H1 (cell line): Measurements from ENCODE around the gene KIF26A. TPM values are rescaled to one million over a fixed set of nuclear protein-coding genes. Genes with fewer than 3 reads are reported as not detected.

Source experiments
- CTCF ChIA-PET: fragments of 300-600 bp; sonication (Branson Sonifier 250); formaldehyde crosslinking; loops from one replicate; lab custom pipeline; 2021; ENCODE audit not compliant: partially characterized antibody; lab: Charles Lee
- POLR2A ChIA-PET: fragments of 300-600 bp; sonication (Branson Sonifier 250); formaldehyde crosslinking; loops from one replicate; lab custom pipeline; 2021; ENCODE audit warnings: inconsistent platforms; ENCODE audit not compliant: partially characterized antibody; lab: Charles Lee
- DNase-seq, 2 experiments: peaks; one replicate each; pipeline versions ENCODE4 v3.0.0 to v3.0.0-alpha.2; 2010 to 2022; ENCODE audit warnings: low spot score in 2 of 2, low read depth in 1 of 2, mixed read lengths in 1 of 2
- FAIRE-seq: peaks from 2 replicates; lab custom pipeline; 2011; peaks lifted over from hg19 to GRCh38; lab: Jason Lieb, UNC
- H2AFZ ChIP-seq: 2 replicates; pipeline ENCODE4 v1.8.1; 2012; ENCODE audit warnings: low read length, inconsistent platforms
- H2AK5ac ChIP-seq: 2 replicates; pipeline ENCODE4 v1.6.1; 2013; ENCODE audit warnings: low read depth, low read length
- H2BK120ac ChIP-seq: replicated peaks from 2 replicates; pipeline ENCODE3; 2013; ENCODE audit warnings: low read depth, low read length, inconsistent platforms
- H2BK12ac ChIP-seq: 2 replicates; pipeline ENCODE4 v1.6.1; 2013; ENCODE audit warnings: low read depth, low read length
- H2BK15ac ChIP-seq: 2 replicates; pipeline ENCODE4 v1.6.1; 2013; ENCODE audit warnings: low read length
- H2BK20ac ChIP-seq: 2 replicates; pipeline ENCODE4 v1.6.1; 2013; ENCODE audit warnings: low read length
- H2BK5ac ChIP-seq: 2 replicates; pipeline ENCODE4 v1.6.1; 2013; ENCODE audit warnings: low read depth, low read length
- H3K14ac ChIP-seq: 2 replicates; pipeline ENCODE4 v1.6.1; 2013; ENCODE audit warnings: inconsistent platforms; ENCODE audit not compliant: insufficient read length
- H3K18ac ChIP-seq: 2 replicates; pipeline ENCODE4 v1.6.1; 2013; ENCODE audit warnings: low read length; ENCODE audit errors: extremely low read depth
- H3K23ac ChIP-seq: 2 replicates; pipeline ENCODE4 v1.6.1; 2013; ENCODE audit warnings: inconsistent platforms; ENCODE audit not compliant: insufficient read length
- H3K23me2 ChIP-seq: 2 replicates; pipeline ENCODE4 v1.6.1; 2013; ENCODE audit warnings: low read depth, low read length
- H3K27ac ChIP-seq: 2 replicates; pipeline ENCODE4 v1.6.1; 2011; ENCODE audit warnings: low read depth, low read length, inconsistent platforms
- H3K27me3 ChIP-seq, 4 experiments: replicated peaks in 1 of 4; 1 replicate in 1 of 4; 2 replicates in 3 of 4; pipeline versions ENCODE4 v1.6.1 to v1.8.1; 2011 to 2013; ENCODE audit warnings: low read length in 3 of 4, mild to moderate bottlenecking in 3 of 4, inconsistent platforms in 2 of 4, mixed read lengths in 2 of 4, moderate library complexity in 1 of 4; ENCODE audit not compliant: control insufficient read depth in 3 of 4, insufficient read depth in 3 of 4; ENCODE audit errors: extremely low read depth in 1 of 4
- H3K36me3 ChIP-seq, 4 experiments: 2 replicates each; pipeline versions ENCODE4 v1.6.1 to v1.8.1; 2011 to 2013; ENCODE audit warnings: mild to moderate bottlenecking in 4 of 4, low read length in 3 of 4, moderate library complexity in 2 of 4, control low read depth in 1 of 4, inconsistent platforms in 1 of 4; ENCODE audit not compliant: insufficient read depth in 4 of 4, control insufficient read depth in 2 of 4
- H3K4ac ChIP-seq: replicated peaks from 2 replicates; pipeline ENCODE3; 2013; ENCODE audit warnings: low read length, low read depth, mixed read lengths, inconsistent platforms; ENCODE audit not compliant: insufficient read length
- H3K4me1 ChIP-seq, 4 experiments: replicated peaks in 1 of 4; 1 replicate in 1 of 4; 2 replicates in 3 of 4; pipeline versions ENCODE4 v1.6.1 to v1.8.1; 2011 to 2013; ENCODE audit warnings: low read length in 3 of 4, inconsistent platforms in 2 of 4, mixed read lengths in 1 of 4; ENCODE audit not compliant: insufficient read depth in 4 of 4, control insufficient read depth in 3 of 4
- H3K4me2 ChIP-seq, 2 experiments: 2 replicates each; pipeline versions ENCODE4 v1.6.1 to v1.8.1; 2011 to 2013; ENCODE audit warnings: low read depth in 2 of 2, low read length in 2 of 2, control low read depth in 1 of 2, inconsistent platforms in 1 of 2, mild to moderate bottlenecking in 1 of 2; ENCODE audit not compliant: insufficient read depth in 1 of 2
- H3K4me3 ChIP-seq, 4 experiments: fragments of 200-600, 300-600 bp in 1 of 4; sonication (generic), shearing (Covaris generic), sonication (Bioruptor Twin) in 1 of 4; 2 replicates each; pipeline versions ENCODE4 v1.5.1 to v1.8.1; 2011 to 2016; ENCODE audit warnings: low read length in 4 of 4, low read depth in 3 of 4, control low read depth in 2 of 4, inconsistent platforms in 2 of 4, mild to moderate bottlenecking in 2 of 4, mixed read lengths in 1 of 4, moderate library complexity in 1 of 4; ENCODE audit not compliant: insufficient read depth in 2 of 4; ENCODE audit errors: extremely low read depth in 1 of 4
- H3K56ac ChIP-seq: replicated peaks from 2 replicates; pipeline ENCODE3; 2013; ENCODE audit warnings: low read depth, mild to moderate bottlenecking, mixed read lengths, low read length, inconsistent platforms; ENCODE audit not compliant: insufficient read length
- H3K79me1 ChIP-seq: 2 replicates; pipeline ENCODE4 v1.6.1; 2013; ENCODE audit warnings: low read depth, low read length, control low read depth
- H3K79me2 ChIP-seq, 2 experiments: 2 replicates each; pipeline versions ENCODE4 v1.6.1 to v1.8.1; 2012 to 2013; ENCODE audit warnings: low read length in 2 of 2, mild to moderate bottlenecking in 2 of 2, inconsistent platforms in 1 of 2; ENCODE audit not compliant: insufficient read depth in 2 of 2, control insufficient read depth in 1 of 2
- H3K9ac ChIP-seq, 4 experiments: replicated peaks in 1 of 4; 1 replicate in 1 of 4; 2 replicates in 3 of 4; pipeline versions ENCODE4 v1.6.1 to v1.8.1; 2011 to 2013; ENCODE audit warnings: low read depth in 3 of 4, low read length in 3 of 4, control low read depth in 2 of 4, mild to moderate bottlenecking in 2 of 4, moderate library complexity in 2 of 4, inconsistent platforms in 1 of 4; ENCODE audit errors: extremely low read depth in 1 of 4
- H3K9me3 ChIP-seq, 2 experiments: 2 replicates each; pipeline versions ENCODE4 v1.6.1 to v1.8.1; 2012 to 2013; ENCODE audit warnings: mild to moderate bottlenecking in 2 of 2, moderate library complexity in 2 of 2, control low read depth in 1 of 2, inconsistent platforms in 1 of 2, low read depth in 1 of 2, low read length in 1 of 2, mixed read lengths in 1 of 2; ENCODE audit not compliant: insufficient read depth in 2 of 2
- H4K20me1 ChIP-seq, 2 experiments: replicated peaks in 1 of 2; 2 replicates each; pipeline versions ENCODE3 to v1.8.1; 2011 to 2013; ENCODE audit warnings: inconsistent platforms in 2 of 2, low read length in 2 of 2, mild to moderate bottlenecking in 1 of 2; ENCODE audit not compliant: insufficient read depth in 2 of 2, control insufficient read depth in 1 of 2
- H4K5ac ChIP-seq: 2 replicates; pipeline ENCODE4 v1.6.1; 2013; ENCODE audit warnings: low read length, low read depth, mixed read lengths, inconsistent platforms; ENCODE audit not compliant: insufficient read length
- H4K8ac ChIP-seq: 2 replicates; pipeline ENCODE4 v1.8.0; 2013; ENCODE audit warnings: mild to moderate bottlenecking, moderate library complexity, low read length, inconsistent platforms; ENCODE audit not compliant: insufficient read depth; ENCODE audit errors: extremely low read depth
- H4K91ac ChIP-seq: replicated peaks from 2 replicates; pipeline ENCODE3; 2013; ENCODE audit warnings: low read length, mixed read lengths, inconsistent platforms; ENCODE audit not compliant: insufficient read length
- CBX5 ChIP-seq: fragments of 300-800, 300-1000 bp; sonication (generic); IDR thresholded peaks from 2 replicates; pipeline ENCODE4 v1.7.1; 2016; ENCODE audit warnings: antibody characterized with exemption, low read length, low read depth
- CTCF ChIP-seq, 3 experiments: IDR thresholded peaks; 1 replicate in 2 of 3; 2 replicates in 1 of 3; pipeline versions ENCODE4 v1.5.1 to v1.6.1; 2011; ENCODE audit warnings: low read length in 3 of 3, mild to moderate bottlenecking in 3 of 3, inconsistent platforms in 2 of 3, low read depth in 1 of 3, moderate library complexity in 1 of 3; ENCODE audit not compliant: insufficient read depth in 1 of 3; ENCODE audit errors: control extremely low read depth in 1 of 3
- EGR1 ChIP-seq: IDR thresholded peaks from 2 replicates; pipeline ENCODE4 v1.6.1; 2011; ENCODE audit warnings: low read depth, low read length, borderline replicate concordance
- MAFK ChIP-seq: IDR thresholded peaks from 2 replicates; pipeline ENCODE4 v1.6.1; 2012; ENCODE audit warnings: low read depth, mild to moderate bottlenecking, improper control_type of control experiment, low read length
- RAD21 ChIP-seq, 2 experiments: IDR thresholded peaks in 1 of 2; conservative IDR thresholded peaks in 1 of 2; 2 replicates each; pipeline ENCODE4 v1.6.1; 2011; ENCODE audit warnings: low read depth in 2 of 2, low read length in 2 of 2, improper control_type of control experiment in 1 of 2, inconsistent platforms in 1 of 2, mild to moderate bottlenecking in 1 of 2, moderate library complexity in 1 of 2
- TAF1 ChIP-seq: IDR thresholded peaks from 2 replicates; pipeline ENCODE4 v1.6.1; 2011; ENCODE audit warnings: mild to moderate bottlenecking, low read depth, low read length
- TEAD4 ChIP-seq: IDR thresholded peaks from 2 replicates; pipeline ENCODE4 v1.6.1; 2012; ENCODE audit warnings: low read depth, low read length, inconsistent platforms, mixed read lengths
- WGBS, 2 experiments: shearing (Covaris generic) in 1 of 2; methylation state at CpG; one replicate each; pipeline versions ENCODE4 v1.1.6 to v1.1.7; 2013 to 2015; ENCODE audit warnings: low lambda C conversion rate in 2 of 2, mixed read lengths in 2 of 2, inconsistent platforms in 1 of 2, low coverage in 1 of 2, missing lambda C conversion rate in 1 of 2; ENCODE audit not compliant: insufficient replicate concordance in 2 of 2, insufficient coverage in 1 of 2, insufficient read length in 1 of 2; ENCODE audit errors: extremely low coverage in 1 of 2, missing lambda C conversion rate in 1 of 2; 5-methylcytosine and 5-hydroxymethylcytosine counted together
- polyA plus RNA-seq, 7 experiments: library from polyadenylated mRNA; depleted of rRNA in 3 of 7; stranded (reverse) in 5 of 7; unstranded in 2 of 7; fragments of >200 nt in 5 of 7; fragments of 200-250 nt in 2 of 7; gene quantifications; 1 replicate in 5 of 7; 2 replicates in 1 of 7; 4 replicates in 1 of 7; pipeline versions ENCODE4 v1.2.1 to v1.2.3, GENCODE V29; 2011 to 2013; ENCODE audit warnings: missing spikeins in 2 of 7, mixed read lengths in 2 of 7
- total RNA-seq: library from RNA; stranded (reverse); fragmentation: NEBNext Ultra II Directional; extraction: Animal tissue kit (Norgen Biotek cat#: 25700); gene quantifications from 2 replicates; pipeline ENCODE4 v1.2.1, GENCODE V29; 2021

Gene KIF26A
- total and polyA plus RNA-seq, 2 of the 8 experiments (the other 6 are each of a cell fraction or from before 2014, with no cell fraction given): 11.5 to 41.6 TPM

- Histone ChIP-seq H3K23ac (no peak overlapping the region), H3K4ac (no peak overlapping the region), H4K91ac (peak overlapping the region; percentile 61), H3K14ac (no peak overlapping the region), H2BK20ac (no peak overlapping the region), H3K18ac (peak overlapping the region; percentile 62; the same call in 1 of the 2 replicates), H2BK12ac (peak overlapping the region; percentile 75; the same call in 1 of the 2 replicates), H3K9me3 (no peaks in the 10 kb centered on the region), H4K8ac (peak overlapping the region; percentile 68; the same call in 1 of the 2 replicates), H3K23me2 (no peaks in the 10 kb centered on the region), H2BK120ac (no peak overlapping the region), H3K79me2 (no peaks in the 10 kb centered on the region), H3K4me3 (peak overlapping the region in 1 of 4 experiments; percentile 38; a peak in 3 of 8 replicates), H3K56ac (no peak overlapping the region), H2BK15ac (no peak overlapping the region), H3K4me1 (peaks cover 11 to 38% (median 31%) of the 10 kb centered on the region in 4 experiments), H4K20me1 (peaks cover 2 to 20% of the 10 kb centered on the region in 2 experiments), H3K27ac (peak overlapping the region; percentile 43; the same call in 1 of the 2 replicates), H3K4me2 (peak overlapping the region; percentile 44 to 64), H4K5ac (peak overlapping the region; percentile 65), H3K9ac (no peak overlapping the region; a peak in 2 of 7 replicates), H2BK5ac (0 out of 2 replicates have a peak overlapping the region, but pooled peaks have one; percentile 69), H3K27me3 (no peaks in the 10 kb centered on the region), H3K36me3 (peaks cover 2 to 31% (median 6%) of the 10 kb centered on the region in 4 experiments; a peak in 5 of 8 replicates), H3K79me1 (peaks cover 8% of the 10 kb centered on the region; the same call in 1 of the 2 replicates), H2AK5ac (no peak overlapping the region), H2AFZ (no peak overlapping the region)
- WGBS, 2 experiments: 23% methylated on average over 23 of the region's 28 CpGs; no CpG with 5 or more reads in 1 of the 2 experiments
- DNase-seq: peak; percentile 29 to 80
- POLR2A ChIA-PET: interaction anchor here (0.7 to 1.1 kb wide), 4 partner anchors 11 to 151 kb away, joined by 3 read pairs; no protein-coding TSS in a partner anchor
- no peak for FAIRE-seq
- CTCF ChIA-PET: interaction anchor here (1.0 to 1.2 kb wide), 4 partner anchors 12 to 393 kb away, joined by 3 to 5 read pairs (median 3); no protein-coding TSS in a partner anchor
- TF ChIP-seq RAD21 (IDR thresholded peaks at IDR 0.05 in 1 of 2, conservative IDR thresholded peaks at IDR 0.05 in 1 of 2; ENCODE audit: low read depth in 2 of 2, low read length in 2 of 2): 0 out of 4 replicates have a peak, but pooled peaks of 1 of the 2 experiments have one; percentile 5
- TF ChIP-seq TAF1: 0 out of 2 replicates have a peak, but pooled peaks have one; percentile 27
- 0 out of 2 replicates have a peak, but pooled peaks have one; percentile 11 for TF ChIP-seq MAFK
- peak; percentile 98 for TF ChIP-seq TEAD4
- peak in 2 of 3 experiments; percentile 10 to 25; a peak in 2 of 4 replicates for TF ChIP-seq CTCF (IDR thresholded peaks at IDR 0.05; ENCODE audit: control extremely low read depth in 1 of 3, insufficient read depth in 1 of 3, low read depth in 1 of 3, low read length in 3 of 3)
- no peak for TF ChIP-seq CBX5
- TF ChIP-seq EGR1: peak; percentile 61; the same call in 1 of the 2 replicates
These were observed 32.8 kb downstream of the KIF26A start for GRCh38 chr14:104171029-104171697.
